HG03571 (cell line): ENCODE results near the gene ACTL8.

ENCODE experiments used
- ATAC-seq: cut with Tn5 transposase; IDR thresholded peaks from one replicate; pipeline ENCODE4 v1.9.1; 2021; ENCODE audit not compliant: unreplicated experiment

ACTL8 gene

GRCh38 chr1:17799642-17800041 lies 44.5 kb downstream of the ACTL8 start:
- no peak for ATAC-seq

DNA sequence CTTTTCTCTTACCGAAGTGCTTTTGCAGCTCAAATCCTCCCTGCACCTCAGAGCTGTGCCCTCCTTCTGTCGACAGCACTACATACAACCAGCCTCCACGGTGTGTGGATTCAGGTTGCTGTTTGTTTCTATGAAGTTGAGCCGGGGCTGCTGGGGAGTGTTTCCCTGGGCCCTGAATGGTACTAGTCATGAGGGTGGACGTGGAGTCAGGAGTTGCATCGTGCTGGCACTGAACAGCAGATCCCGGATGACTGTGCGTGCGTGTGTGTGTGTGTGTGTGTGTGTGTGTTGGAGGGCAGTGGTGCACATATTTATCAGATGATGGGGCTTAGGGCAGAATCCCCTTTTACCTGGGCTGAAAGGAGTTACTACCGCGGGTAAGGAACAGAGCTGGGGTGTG lies 47.0 kb downstream of the ACTL8 start:
- no peak for ATAC-seq

DNA sequence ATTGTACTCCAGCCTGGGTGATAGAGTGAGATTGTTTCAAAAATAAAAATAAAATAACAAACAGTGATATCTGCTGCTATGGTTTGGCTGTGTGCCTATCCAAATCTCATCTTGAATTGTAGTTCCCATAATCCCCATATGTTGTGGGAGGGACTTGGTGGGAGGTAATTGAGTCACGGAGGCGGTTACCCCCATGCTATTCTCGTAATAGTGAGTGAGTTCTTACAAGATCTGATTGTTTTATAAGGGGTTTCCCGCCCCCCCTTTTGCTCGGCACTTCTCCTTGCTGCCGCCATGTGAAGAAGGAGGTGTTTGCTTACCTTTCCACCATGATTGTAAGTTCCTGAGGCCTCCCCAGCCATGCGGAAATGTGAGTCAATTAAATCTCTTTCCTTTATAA lies 47.8 kb downstream of the ACTL8 start:
- no peak for ATAC-seq

- no peak for ATAC-seq
Measured at GRCh38 chr1:17805869-17806684, 50.9 kb downstream of the ACTL8 start.

- ATAC-seq = no peak
Measured at GRCh38 chr1:17808816-17809215, 53.7 kb downstream of the ACTL8 start.

- ATAC-seq = no peak
Measured at GRCh38 chr1:17810668-17811067, 55.5 kb downstream of the ACTL8 start.

GRCh38 chr1:17816511-17816910 lies 61.4 kb downstream of the ACTL8 start:
- no peak for ATAC-seq

GRCh38 chr1:17819129-17819802 lies 64.1 kb downstream of the ACTL8 start:
- no peak for ATAC-seq

GRCh38 chr1:17820198-17820597 lies 65.1 kb downstream of the ACTL8 start:
- ATAC-seq = no peak

DNA sequence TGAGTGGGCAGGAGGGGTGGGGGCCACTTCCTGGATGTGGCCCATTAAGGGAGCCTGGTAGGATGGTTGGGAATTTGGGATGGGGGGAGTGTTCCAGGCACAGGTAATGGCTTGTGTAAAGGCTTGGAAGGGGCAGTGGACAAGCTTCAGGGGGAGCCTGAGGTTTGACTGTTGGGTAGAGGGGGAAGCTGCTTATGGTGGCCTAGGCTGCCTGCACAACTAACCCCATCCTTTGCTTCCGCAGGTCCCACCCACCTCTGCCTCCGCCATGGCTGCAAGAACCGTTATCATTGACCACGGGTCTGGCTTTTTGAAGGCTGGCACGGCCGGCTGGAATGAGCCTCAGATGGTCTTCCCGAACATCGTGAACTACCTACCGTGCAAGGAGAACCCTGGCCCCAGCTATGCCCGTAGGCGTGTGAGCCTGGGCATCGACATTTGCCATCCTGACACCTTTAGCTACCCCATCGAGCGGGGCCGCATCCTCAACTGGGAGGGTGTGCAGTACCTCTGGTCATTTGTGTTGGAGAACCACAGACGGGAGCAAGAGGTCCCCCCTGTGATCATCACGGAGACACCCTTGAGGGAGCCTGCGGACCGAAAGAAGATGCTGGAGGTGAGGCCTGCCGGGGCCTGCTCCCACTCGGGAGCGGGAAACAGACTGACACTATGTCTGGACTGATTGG lies 67.8 kb downstream of the ACTL8 start:
- ATAC-seq = no peak

GRCh38 chr1:17825273-17826164 lies 70.4 kb downstream of the ACTL8 start:
- no peak for ATAC-seq

DNA sequence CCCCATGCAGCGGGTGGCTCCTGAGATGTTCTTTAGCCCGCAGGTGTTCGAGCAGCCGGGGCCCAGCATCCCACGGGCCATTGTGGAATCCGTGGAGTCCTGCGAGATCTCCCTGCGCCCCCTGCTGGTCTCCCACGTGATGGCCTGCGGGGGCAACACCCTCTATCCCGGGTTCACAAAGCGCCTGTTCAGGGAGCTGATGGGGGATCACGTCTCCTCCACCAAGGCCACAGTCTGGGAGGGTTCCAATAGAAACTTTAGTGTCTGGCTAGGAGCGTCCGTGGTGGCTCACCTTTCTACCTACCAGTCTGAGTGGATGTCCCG lies 71.0 kb downstream of the ACTL8 start:
- no peak for ATAC-seq

GRCh38 chr1:17828991-17829390 lies 73.9 kb downstream of the ACTL8 start:
- no peak for ATAC-seq

DNA sequence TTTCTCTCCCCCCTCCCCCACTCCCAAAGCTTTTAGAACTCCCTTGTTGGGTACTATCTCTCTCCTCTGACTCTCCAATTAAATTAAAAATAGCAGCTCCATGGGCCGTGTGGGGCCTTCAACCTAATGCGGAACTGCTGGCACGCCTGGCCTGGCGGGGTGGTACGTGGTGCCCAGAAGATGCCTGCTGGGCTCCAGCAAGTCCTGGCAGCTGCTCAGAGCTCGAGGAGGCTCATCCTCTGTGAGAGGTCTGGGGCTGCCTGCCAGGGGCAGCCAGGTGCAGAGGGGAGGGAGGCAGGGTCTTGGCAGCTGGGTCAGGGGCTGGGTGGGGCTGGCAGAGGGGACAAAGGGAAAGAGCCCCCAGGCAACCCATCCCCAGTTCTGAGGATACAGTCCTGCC lies 74.4 kb downstream of the ACTL8 start:
- ATAC-seq = no peak

DNA sequence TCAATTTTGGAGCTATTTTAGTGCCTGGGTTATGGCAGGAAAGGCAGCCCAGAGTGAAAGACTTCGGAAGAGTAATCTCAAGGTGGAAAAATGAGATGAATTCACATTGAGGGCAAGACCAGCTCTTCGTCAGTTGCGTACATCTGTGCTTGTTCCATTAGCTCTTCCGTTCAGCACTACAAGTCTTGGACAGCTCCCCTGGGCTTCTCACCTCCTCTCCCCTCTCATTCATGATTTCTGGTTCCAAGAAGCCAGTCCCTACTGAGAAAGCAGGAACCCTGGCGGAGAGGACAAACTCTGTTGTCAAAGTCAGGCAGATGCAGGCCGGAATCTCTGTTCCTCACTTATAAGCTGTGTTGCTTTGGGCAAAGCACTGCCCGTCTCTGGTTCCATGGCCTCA lies 76.5 kb downstream of the ACTL8 start:
- no peak for ATAC-seq

- ATAC-seq = no peak
Measured at GRCh38 chr1:17833661-17834501, 78.7 kb downstream of the ACTL8 start.

DNA sequence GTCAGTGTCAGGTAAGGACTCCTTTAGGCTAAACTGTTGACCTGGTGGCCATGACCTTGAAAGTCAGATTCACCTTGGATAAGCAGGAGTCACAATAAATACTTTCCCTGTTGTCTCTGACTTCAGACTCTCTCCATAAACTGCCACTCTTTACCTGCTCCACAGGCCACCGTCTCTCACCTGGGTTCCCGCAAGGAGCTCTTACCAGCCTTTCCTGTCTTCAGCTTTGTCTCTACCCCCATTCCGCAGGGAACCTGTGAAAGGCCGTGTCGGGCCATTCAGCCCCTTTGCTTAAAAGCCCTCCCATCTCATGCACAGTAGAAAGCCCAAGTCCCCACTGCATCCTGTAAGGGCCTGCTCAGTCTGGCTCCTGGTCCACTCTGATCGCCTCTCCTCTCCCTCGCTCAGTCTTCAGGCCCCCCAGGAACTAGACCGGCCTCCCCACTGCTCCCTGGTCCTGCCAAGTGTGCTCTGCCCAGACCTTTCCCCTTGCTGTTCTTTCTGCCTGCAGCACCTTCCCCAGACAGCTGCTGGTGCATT lies 79.5 kb downstream of the ACTL8 start:
- ATAC-seq = no peak

- no peak for ATAC-seq
Measured at GRCh38 chr1:17837233-17838030, 82.3 kb downstream of the ACTL8 start.

DNA sequence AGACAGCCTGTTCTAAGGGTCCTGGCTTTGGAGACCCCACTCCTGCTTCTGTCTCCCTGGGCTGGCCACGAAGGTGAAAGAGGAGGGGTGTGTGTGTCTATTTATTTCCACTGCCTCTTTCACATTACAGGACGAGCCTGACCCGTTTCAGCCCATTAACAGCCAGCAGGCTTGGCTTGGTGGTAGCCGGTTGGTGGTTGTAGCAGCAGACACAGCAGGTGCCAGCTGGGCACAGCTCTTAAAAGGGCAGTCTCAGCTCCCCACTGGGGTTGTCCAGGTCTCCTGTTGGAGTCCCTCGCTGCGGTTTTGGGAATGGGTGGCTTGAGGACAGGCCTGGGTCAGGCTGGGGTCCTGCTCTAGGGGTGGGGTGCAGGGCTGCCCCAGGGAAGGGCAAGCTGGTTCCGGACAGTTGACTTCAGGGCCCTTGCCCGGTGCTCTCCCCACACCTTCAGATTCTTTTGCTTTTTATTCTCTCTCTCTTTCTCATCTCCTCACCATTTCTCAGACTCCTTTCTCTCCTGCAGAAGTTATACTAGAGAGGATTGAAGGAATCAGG lies 84.6 kb downstream of the ACTL8 start:
- ATAC-seq = no peak
